Loucy (cell line): ENCODE measurements around the gene MTG2.

Experiments used
- H2AFZ ChIP-seq: fragments of 200-600 bp; sonication (generic); 2 replicates; pipeline ENCODE4 v1.6.0; 2016; ENCODE audit warnings: antibody characterized with exemption, mild to moderate bottlenecking, low read length, moderate library complexity
- H3F3A ChIP-seq: fragments of 200-600 bp; 2 replicates; pipeline ENCODE4 v1.6.0; 2016; ENCODE audit warnings: antibody characterized with exemption, low read depth, mild to moderate bottlenecking
- H3K27me3 ChIP-seq: fragments of 200-600 bp; sonication (generic); 2 replicates; pipeline ENCODE4 v1.6.1; 2014; ENCODE audit warnings: low read length, mild to moderate bottlenecking; ENCODE audit not compliant: insufficient read depth, poor library complexity, severe bottlenecking
- H3K36me3 ChIP-seq: fragments of 200-600 bp; sonication (generic); 2 replicates; pipeline ENCODE4 v1.6.1; 2016; ENCODE audit warnings: low read length; ENCODE audit not compliant: insufficient read depth
- H3K4me1 ChIP-seq: fragments of 200-600 bp; sonication (generic); 2 replicates; pipeline ENCODE4 v1.5.1; 2014; ENCODE audit warnings: low read length, mild to moderate bottlenecking; ENCODE audit not compliant: insufficient read depth, poor library complexity, severe bottlenecking
- H3K4me2 ChIP-seq: fragments of 200-600 bp; sonication (generic); 2 replicates; pipeline ENCODE4 v1.6.0; 2014; ENCODE audit warnings: antibody characterized with exemption, low read length, low read depth, mild to moderate bottlenecking; ENCODE audit not compliant: poor library complexity, severe bottlenecking
- H3K4me3 ChIP-seq: fragments of 200-600 bp; sonication (generic); 2 replicates; pipeline ENCODE4 v1.5.1; 2014; ENCODE audit warnings: low read length, mild to moderate bottlenecking, mixed read lengths; ENCODE audit not compliant: poor library complexity, severe bottlenecking
- H3K79me2 ChIP-seq: fragments of 200-600 bp; sonication (generic); 2 replicates; pipeline ENCODE4 v1.6.1; 2014; ENCODE audit warnings: low read length; ENCODE audit not compliant: insufficient read depth
- H3K9ac ChIP-seq: fragments of 200-600 bp; sonication (generic); 2 replicates; pipeline ENCODE4 v1.6.0; 2014; ENCODE audit warnings: mild to moderate bottlenecking, low read depth, low read length, moderate library complexity; ENCODE audit not compliant: poor library complexity, severe bottlenecking
- H3K9me2 ChIP-seq: fragments of 200-600 bp; sonication (generic); replicated peaks from 2 replicates; pipeline ENCODE4 v1.6.1; 2016; ENCODE audit warnings: low read depth, low read length, mixed read lengths
- H3K9me3 ChIP-seq: fragments of 200-600 bp; sonication (generic); 2 replicates; pipeline ENCODE4 v1.6.1; 2014; ENCODE audit warnings: mild to moderate bottlenecking, antibody characterized with exemption, low read length, low read depth; ENCODE audit not compliant: insufficient read depth
- H4K20me1 ChIP-seq: fragments of 200-600 bp; sonication (generic); 2 replicates; pipeline ENCODE4 v1.6.0; 2014; ENCODE audit warnings: antibody characterized with exemption, low read length, mild to moderate bottlenecking; ENCODE audit not compliant: insufficient read depth, poor library complexity, severe bottlenecking
- CTCF ChIP-seq: fragments of 200-600 bp; sonication (generic); conservative IDR thresholded peaks from 2 replicates; pipeline ENCODE4 v1.5.1; 2014; ENCODE audit warnings: mild to moderate bottlenecking, antibody characterized with exemption, low read length
- EZH2phosphoT487 ChIP-seq: fragments of 200-600 bp; IDR thresholded peaks from 2 replicates; pipeline ENCODE4 v1.6.1; 2018; ENCODE audit warnings: antibody characterized with exemption, mild to moderate bottlenecking, moderate library complexity, borderline replicate concordance

MTG2 gene

GRCh38 chr20:62160876-62161275, 22.0 kb upstream of the MTG2 start:
- Histone ChIP-seq H3K4me3 (no peak overlapping the region), H3K4me2 (no peak overlapping the region), H2AFZ (no peak overlapping the region), H3K9me2 (no peaks in the 10 kb centered on the region), H3K9me3 (no peaks in the 10 kb centered on the region), H3K27me3 (no peaks in the 10 kb centered on the region), H3K9ac (no peak overlapping the region), H3K4me1 (no peaks in the 10 kb centered on the region), H3K36me3 (peaks cover 64% of the 10 kb centered on the region; the same call in 1 of the 2 replicates), H3F3A (no peaks in the 10 kb centered on the region), H3K79me2 (peaks cover 38% of the 10 kb centered on the region), H4K20me1 (peaks cover 21% of the 10 kb centered on the region)
- no peak for TF ChIP-seq CTCF
- no peak for TF ChIP-seq EZH2phosphoT487

GRCh38 chr20:62161347-62161746, 21.5 kb upstream of the MTG2 start:
- no peak overlapping the region for H2AFZ ChIP-seq
- H3K9me2 ChIP-seq = no peaks in the 10 kb centered on the region
- H3K36me3 ChIP-seq = peaks cover 68% of the 10 kb centered on the region; the same call in 1 of the 2 replicates
- peaks cover 20% of the 10 kb centered on the region for H4K20me1 ChIP-seq
- peaks cover 34% of the 10 kb centered on the region for H3K79me2 ChIP-seq
- TF ChIP-seq CTCF (no peak), EZH2phosphoT487 (no peak)
- no peaks in the 10 kb centered on the region for H3K4me1 ChIP-seq
- no peak overlapping the region for H3K4me2 ChIP-seq
- no peaks in the 10 kb centered on the region for H3K9me3 ChIP-seq
- H3F3A ChIP-seq = no peaks in the 10 kb centered on the region
- H3K9ac ChIP-seq = no peak overlapping the region
- H3K4me3 ChIP-seq = no peak overlapping the region
- H3K27me3 ChIP-seq = no peaks in the 10 kb centered on the region

- H3K27me3 ChIP-seq = no peaks in the 10 kb centered on the region
- peaks cover 6% of the 10 kb centered on the region for H4K20me1 ChIP-seq
- peaks cover 18% of the 10 kb centered on the region for H3K79me2 ChIP-seq
- peaks cover 72% of the 10 kb centered on the region; the same call in 1 of the 2 replicates for H3K36me3 ChIP-seq
- no peaks in the 10 kb centered on the region for H3K9me3 ChIP-seq
- no peak for TF ChIP-seq EZH2phosphoT487
- TF ChIP-seq CTCF = no peak
- H2AFZ ChIP-seq = no peak overlapping the region
- no peak overlapping the region for H3K4me2 ChIP-seq
- H3F3A ChIP-seq = no peaks in the 10 kb centered on the region
- H3K9me2 ChIP-seq = no peaks in the 10 kb centered on the region
- no peak overlapping the region for H3K9ac ChIP-seq
- H3K4me3 ChIP-seq = no peak overlapping the region
- no peaks in the 10 kb centered on the region for H3K4me1 ChIP-seq
Measured at GRCh38 chr20:62162765-62163484, 19.9 kb upstream of the MTG2 start.
